ENCODE data around the gene FGD6.

- TF ChIP-seq, protein P1, sequence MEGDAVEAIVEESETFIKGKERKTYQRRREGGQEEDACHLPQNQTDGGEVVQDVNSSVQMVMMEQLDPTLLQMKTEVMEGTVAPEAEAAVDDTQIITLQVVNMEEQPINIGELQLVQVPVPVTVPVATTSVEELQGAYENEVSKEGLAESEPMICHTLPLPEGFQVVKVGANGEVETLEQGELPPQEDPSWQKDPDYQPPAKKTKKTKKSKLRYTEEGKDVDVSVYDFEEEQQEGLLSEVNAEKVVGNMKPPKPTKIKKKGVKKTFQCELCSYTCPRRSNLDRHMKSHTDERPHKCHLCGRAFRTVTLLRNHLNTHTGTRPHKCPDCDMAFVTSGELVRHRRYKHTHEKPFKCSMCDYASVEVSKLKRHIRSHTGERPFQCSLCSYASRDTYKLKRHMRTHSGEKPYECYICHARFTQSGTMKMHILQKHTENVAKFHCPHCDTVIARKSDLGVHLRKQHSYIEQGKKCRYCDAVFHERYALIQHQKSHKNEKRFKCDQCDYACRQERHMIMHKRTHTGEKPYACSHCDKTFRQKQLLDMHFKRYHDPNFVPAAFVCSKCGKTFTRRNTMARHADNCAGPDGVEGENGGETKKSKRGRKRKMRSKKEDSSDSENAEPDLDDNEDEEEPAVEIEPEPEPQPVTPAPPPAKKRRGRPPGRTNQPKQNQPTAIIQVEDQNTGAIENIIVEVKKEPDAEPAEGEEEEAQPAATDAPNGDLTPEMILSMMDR (IDR thresholded peaks at IDR 0.05) = no peak
- TF ChIP-seq POLR2A (IDR thresholded peaks at IDR 0.05) = no peak
- TF ChIP-seq EP300 (IDR thresholded peaks at IDR 0.05) = no peak
Measured at GRCh38 chr12:95178136-95178535, 39.1 kb downstream of the FGD6 start.

All from upper lobe of left lung (tissue), 4 donors.